ENCODE results near the gene FAF1. TPM values are rescaled to one million over a fixed set of nuclear protein-coding genes. Genes with fewer than 3 reads are reported as not detected.

Gene FAF1
- polyA plus RNA-seq, 1 of the 3 experiments (the other 2 are of a cell fraction), result 8.7 TPM

DNA sequence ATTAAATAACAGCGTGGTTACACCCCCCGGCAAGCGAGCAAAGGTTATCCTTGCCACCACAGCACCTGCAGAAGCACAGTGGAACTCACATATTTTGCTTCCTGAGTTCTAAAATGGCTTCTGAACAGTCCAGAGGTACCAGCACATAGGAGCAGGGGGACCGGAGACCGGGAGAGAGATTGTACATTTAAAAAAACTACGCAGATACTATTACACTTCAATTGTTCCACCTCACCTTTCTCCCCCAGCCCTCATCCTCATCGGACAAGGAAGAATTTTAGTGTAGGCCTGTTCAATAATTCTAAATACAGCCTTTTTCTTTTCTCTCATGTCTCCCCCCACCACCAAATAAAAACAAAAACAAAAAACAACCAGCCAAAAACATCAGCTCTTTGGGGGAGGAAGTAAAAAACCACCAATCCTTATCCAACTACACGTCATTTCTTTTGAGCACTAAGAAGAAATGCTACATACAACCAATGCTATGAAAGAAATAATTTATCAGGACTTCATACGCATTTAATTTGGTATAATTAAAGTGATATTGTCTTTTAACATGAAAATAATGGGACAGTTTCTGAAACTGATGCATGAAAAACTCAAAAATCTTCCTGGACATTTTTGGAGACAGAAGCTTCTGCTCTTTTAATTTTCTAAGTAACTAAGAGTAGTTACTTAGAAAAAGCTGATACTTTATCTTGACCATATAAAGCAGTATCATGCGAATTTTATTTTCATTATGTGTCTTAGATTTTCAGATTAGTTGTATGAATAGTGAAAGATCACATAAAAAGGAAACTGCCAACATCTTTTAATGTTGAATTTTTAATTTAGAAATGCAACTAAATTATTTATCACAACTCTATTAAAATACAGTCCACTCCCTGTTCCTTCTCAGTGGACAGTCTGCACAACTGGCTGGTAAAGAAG, 19.1 kb upstream of the FAF1 start:
- no peaks in the 10 kb centered on the region for H3K27me3 ChIP-seq (ENCODE audit: insufficient read depth)
- DNase-seq, result peak; percentile 27
- peaks cover 19% of the 10 kb centered on the region for H3F3A ChIP-seq (replicated peaks; ENCODE audit: insufficient read depth)
- H2AFZ ChIP-seq (ENCODE audit: low read depth), result peak overlapping the region; percentile 80
- ChIA-PET POLR2A (interaction anchor here (2.0 kb wide), 1 partner anchor 10 kb away, joined by 18 read pairs; the partner anchor contains the start of gene CDKN2C), CTCF (interaction anchor here (1.0 to 3.3 kb wide), 3 partner anchors 10 to 213 kb away, joined by 3 to 14 read pairs (median 7); no protein-coding TSS in a partner anchor)
- H3K79me2 ChIP-seq (ENCODE audit: insufficient read depth), result peaks cover 78% of the 10 kb centered on the region
- H3K4me1 ChIP-seq (ENCODE audit: control insufficient read depth in 1 of 2, insufficient read depth in 2 of 2, low read depth in 1 of 2, low read length in 1 of 2), result peaks cover 14 to 22% of the 10 kb centered on the region in 2 experiments; a peak in 3 of 4 replicates
- WGBS (ENCODE audit: low lambda C conversion rate), result 43% methylated on average over 10 of the region's 10 CpGs
- peaks cover 4 to 7% of the 10 kb centered on the region in 2 experiments for H3K36me3 ChIP-seq (replicated peaks in 1 of 2; ENCODE audit: control insufficient read depth in 1 of 2, insufficient read depth in 2 of 2, low read length in 1 of 2)
- no peaks in the 10 kb centered on the region for H4K20me1 ChIP-seq (ENCODE audit: insufficient read depth)
- H3K4me3 ChIP-seq (ENCODE audit: low read depth in 2 of 2, low read length in 1 of 2), result peak overlapping the region; percentile 84 to 90
- H3K9me2 ChIP-seq, result no peaks in the 10 kb centered on the region
- peak overlapping the region; percentile 97 for H3K4me2 ChIP-seq
- TF ChIP-seq RFX5 (IDR thresholded peaks at IDR 0.05; ENCODE audit: low read length), result no peak
- no peak for TF ChIP-seq FOXM1 (IDR thresholded peaks at IDR 0.05; ENCODE audit: low read depth)
- no peak for TF ChIP-seq JUND (IDR thresholded peaks at IDR 0.05)
- no peak for TF ChIP-seq NRF1 (IDR thresholded peaks at IDR 0.05; ENCODE audit: low read depth, low read length)
- TF ChIP-seq, protein P1, sequence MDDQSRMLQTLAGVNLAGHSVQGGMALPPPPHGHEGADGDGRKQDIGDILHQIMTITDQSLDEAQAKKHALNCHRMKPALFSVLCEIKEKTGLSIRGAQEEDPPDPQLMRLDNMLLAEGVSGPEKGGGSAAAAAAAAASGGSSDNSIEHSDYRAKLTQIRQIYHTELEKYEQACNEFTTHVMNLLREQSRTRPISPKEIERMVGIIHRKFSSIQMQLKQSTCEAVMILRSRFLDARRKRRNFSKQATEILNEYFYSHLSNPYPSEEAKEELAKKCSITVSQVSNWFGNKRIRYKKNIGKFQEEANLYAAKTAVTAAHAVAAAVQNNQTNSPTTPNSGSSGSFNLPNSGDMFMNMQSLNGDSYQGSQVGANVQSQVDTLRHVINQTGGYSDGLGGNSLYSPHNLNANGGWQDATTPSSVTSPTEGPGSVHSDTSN (IDR thresholded peaks at IDR 0.05), result no peak
- no peak for TF ChIP-seq RCOR1 (IDR thresholded peaks at IDR 0.05; ENCODE audit: low read length)
- TF ChIP-seq, protein P2, sequence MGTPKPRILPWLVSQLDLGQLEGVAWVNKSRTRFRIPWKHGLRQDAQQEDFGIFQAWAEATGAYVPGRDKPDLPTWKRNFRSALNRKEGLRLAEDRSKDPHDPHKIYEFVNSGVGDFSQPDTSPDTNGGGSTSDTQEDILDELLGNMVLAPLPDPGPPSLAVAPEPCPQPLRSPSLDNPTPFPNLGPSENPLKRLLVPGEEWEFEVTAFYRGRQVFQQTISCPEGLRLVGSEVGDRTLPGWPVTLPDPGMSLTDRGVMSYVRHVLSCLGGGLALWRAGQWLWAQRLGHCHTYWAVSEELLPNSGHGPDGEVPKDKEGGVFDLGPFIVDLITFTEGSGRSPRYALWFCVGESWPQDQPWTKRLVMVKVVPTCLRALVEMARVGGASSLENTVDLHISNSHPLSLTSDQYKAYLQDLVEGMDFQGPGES (IDR thresholded peaks at IDR 0.05; ENCODE audit: low read depth, low read length), result no peak
- no peak for TF ChIP-seq TAF1 (IDR thresholded peaks at IDR 0.05; ENCODE audit: borderline replicate concordance, low read depth, low read length)
- no peak for TF ChIP-seq NFIC (IDR thresholded peaks at IDR 0.05; ENCODE audit: borderline replicate concordance)
- no peak for TF ChIP-seq RXRA (IDR thresholded peaks at IDR 0.05; ENCODE audit: borderline replicate concordance, low read depth)
- no peak for TF ChIP-seq SIN3A (IDR thresholded peaks at IDR 0.05; ENCODE audit: borderline replicate concordance, low read depth, low read length)
- TF ChIP-seq, protein P3, sequence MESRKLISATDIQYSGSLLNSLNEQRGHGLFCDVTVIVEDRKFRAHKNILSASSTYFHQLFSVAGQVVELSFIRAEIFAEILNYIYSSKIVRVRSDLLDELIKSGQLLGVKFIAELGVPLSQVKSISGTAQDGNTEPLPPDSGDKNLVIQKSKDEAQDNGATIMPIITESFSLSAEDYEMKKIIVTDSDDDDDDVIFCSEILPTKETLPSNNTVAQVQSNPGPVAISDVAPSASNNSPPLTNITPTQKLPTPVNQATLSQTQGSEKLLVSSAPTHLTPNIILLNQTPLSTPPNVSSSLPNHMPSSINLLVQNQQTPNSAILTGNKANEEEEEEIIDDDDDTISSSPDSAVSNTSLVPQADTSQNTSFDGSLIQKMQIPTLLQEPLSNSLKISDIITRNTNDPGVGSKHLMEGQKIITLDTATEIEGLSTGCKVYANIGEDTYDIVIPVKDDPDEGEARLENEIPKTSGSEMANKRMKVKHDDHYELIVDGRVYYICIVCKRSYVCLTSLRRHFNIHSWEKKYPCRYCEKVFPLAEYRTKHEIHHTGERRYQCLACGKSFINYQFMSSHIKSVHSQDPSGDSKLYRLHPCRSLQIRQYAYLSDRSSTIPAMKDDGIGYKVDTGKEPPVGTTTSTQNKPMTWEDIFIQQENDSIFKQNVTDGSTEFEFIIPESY (IDR thresholded peaks at IDR 0.05; ENCODE audit: borderline replicate concordance, low read depth), result no peak
- no peak for TF ChIP-seq TCF12 (IDR thresholded peaks at IDR 0.05)
- no peak for TF ChIP-seq CHD2 (IDR thresholded peaks at IDR 0.05; ENCODE audit: low read length, partially characterized antibody)
- TF ChIP-seq, protein P4, sequence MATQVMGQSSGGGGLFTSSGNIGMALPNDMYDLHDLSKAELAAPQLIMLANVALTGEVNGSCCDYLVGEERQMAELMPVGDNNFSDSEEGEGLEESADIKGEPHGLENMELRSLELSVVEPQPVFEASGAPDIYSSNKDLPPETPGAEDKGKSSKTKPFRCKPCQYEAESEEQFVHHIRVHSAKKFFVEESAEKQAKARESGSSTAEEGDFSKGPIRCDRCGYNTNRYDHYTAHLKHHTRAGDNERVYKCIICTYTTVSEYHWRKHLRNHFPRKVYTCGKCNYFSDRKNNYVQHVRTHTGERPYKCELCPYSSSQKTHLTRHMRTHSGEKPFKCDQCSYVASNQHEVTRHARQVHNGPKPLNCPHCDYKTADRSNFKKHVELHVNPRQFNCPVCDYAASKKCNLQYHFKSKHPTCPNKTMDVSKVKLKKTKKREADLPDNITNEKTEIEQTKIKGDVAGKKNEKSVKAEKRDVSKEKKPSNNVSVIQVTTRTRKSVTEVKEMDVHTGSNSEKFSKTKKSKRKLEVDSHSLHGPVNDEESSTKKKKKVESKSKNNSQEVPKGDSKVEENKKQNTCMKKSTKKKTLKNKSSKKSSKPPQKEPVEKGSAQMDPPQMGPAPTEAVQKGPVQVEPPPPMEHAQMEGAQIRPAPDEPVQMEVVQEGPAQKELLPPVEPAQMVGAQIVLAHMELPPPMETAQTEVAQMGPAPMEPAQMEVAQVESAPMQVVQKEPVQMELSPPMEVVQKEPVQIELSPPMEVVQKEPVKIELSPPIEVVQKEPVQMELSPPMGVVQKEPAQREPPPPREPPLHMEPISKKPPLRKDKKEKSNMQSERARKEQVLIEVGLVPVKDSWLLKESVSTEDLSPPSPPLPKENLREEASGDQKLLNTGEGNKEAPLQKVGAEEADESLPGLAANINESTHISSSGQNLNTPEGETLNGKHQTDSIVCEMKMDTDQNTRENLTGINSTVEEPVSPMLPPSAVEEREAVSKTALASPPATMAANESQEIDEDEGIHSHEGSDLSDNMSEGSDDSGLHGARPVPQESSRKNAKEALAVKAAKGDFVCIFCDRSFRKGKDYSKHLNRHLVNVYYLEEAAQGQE (IDR thresholded peaks at IDR 0.05; ENCODE audit: low read depth, low read length), result no peak
- no peak for TF ChIP-seq ELF1 (IDR thresholded peaks at IDR 0.05)
- TF ChIP-seq, protein P5, sequence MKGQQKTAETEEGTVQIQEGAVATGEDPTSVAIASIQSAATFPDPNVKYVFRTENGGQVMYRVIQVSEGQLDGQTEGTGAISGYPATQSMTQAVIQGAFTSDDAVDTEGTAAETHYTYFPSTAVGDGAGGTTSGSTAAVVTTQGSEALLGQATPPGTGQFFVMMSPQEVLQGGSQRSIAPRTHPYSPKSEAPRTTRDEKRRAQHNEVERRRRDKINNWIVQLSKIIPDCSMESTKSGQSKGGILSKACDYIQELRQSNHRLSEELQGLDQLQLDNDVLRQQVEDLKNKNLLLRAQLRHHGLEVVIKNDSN (IDR thresholded peaks at IDR 0.05; ENCODE audit: borderline replicate concordance, low read depth), result no peak
- TF ChIP-seq SMC3 (IDR thresholded peaks at IDR 0.05; ENCODE audit: low read depth, low read length), result no peak
- no peak for TF ChIP-seq GABPA (IDR thresholded peaks at IDR 0.05; ENCODE audit: low read depth)
- TF ChIP-seq MXI1 (IDR thresholded peaks at IDR 0.05; ENCODE audit: low read depth, low read length), result no peak
- H3K9ac ChIP-seq, result peak overlapping the region; percentile 98
- no peaks in the 10 kb centered on the region for H3K9me3 ChIP-seq
- H3K27ac ChIP-seq (ENCODE audit: low read depth in 2 of 2, low read length in 1 of 2), result peak overlapping the region; percentile 94 to 96
